ENCODE results near the gene LRRC47. TPM values are rescaled to one million over a fixed set of nuclear protein-coding genes. Genes with fewer than 3 reads are reported as not detected.

Gene LRRC47
- total RNA-seq, 1 experiment from 2014 or later: 65.1 TPM

DNA sequence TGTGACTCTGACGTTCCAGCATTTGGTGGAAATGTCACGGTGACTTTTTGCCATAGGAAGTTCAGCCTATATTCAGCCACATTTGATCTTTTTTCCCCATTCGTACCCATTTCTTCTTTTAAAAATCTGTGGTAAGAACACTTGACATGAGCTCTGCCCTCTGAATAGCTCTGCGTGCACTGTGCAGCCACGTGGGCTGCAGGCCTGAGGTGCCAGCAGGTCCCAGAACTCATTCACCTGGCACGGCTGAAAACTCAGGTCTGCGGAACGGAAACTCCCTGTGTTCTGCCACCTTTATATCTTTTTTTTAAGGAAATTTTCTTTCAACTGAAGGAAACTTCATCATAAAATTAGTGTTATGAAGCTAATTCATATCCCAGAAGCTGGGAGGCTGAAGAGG, 32.1 kb upstream of the LRRC47 start:
- Histone ChIP-seq H2BK12ac (ENCODE audit: insufficient read length, low read depth, low read length) (no peak overlapping the region), H4K8ac (replicated peaks; ENCODE audit: insufficient read length, low read depth, low read length) (no peak overlapping the region), H2BK5ac (ENCODE audit: insufficient read length, low read length) (no peak overlapping the region), H3K56ac (ENCODE audit: insufficient read length, low read depth, low read length) (no peak overlapping the region), H3K9me3 (ENCODE audit: control insufficient read depth, low read depth, low read length) (no peaks in the 10 kb centered on the region), H3K79me1 (ENCODE audit: insufficient read depth, low read depth, low read length, poor library complexity, severe bottlenecking) (no peaks in the 10 kb centered on the region), H3K79me2 (ENCODE audit: insufficient read depth, low read length) (no peaks in the 10 kb centered on the region), H3K27me3 (ENCODE audit: insufficient read depth, low read length) (no peaks in the 10 kb centered on the region), H2AK5ac (ENCODE audit: insufficient read length, low read length) (no peak overlapping the region), H4K20me1 (ENCODE audit: control insufficient read depth, insufficient read depth, insufficient read length) (no peaks in the 10 kb centered on the region), H3K4me1 (ENCODE audit: insufficient read depth, low read length) (no peaks in the 10 kb centered on the region), H2BK15ac (ENCODE audit: low read depth, low read length) (no peak overlapping the region), H3K23me2 (ENCODE audit: insufficient read length, low read depth, low read length, poor library complexity, severe bottlenecking) (no peaks in the 10 kb centered on the region), H3K23ac (ENCODE audit: insufficient read length, low read depth, low read length) (no peak overlapping the region), H2BK120ac (ENCODE audit: low read depth, low read length, poor library complexity, severe bottlenecking) (no peak overlapping the region), H4K5ac (ENCODE audit: insufficient read length, low read depth, low read length) (no peak overlapping the region), H4K91ac (ENCODE audit: insufficient read length, low read depth, low read length) (no peak overlapping the region), H3K4me2 (ENCODE audit: insufficient read depth, insufficient read length, low read length) (no peak overlapping the region), H3K9ac (ENCODE audit: extremely low read depth, insufficient read length, low read length) (no peak overlapping the region), H2AFZ (ENCODE audit: low read length) (no peak overlapping the region), H3K18ac (ENCODE audit: insufficient read length, low read depth, low read length) (no peak overlapping the region), H2BK20ac (ENCODE audit: low read depth, low read length, poor library complexity, severe bottlenecking) (no peak overlapping the region), H3K27ac (ENCODE audit: insufficient read length, low read depth, low read length) (no peak overlapping the region), H3K14ac (ENCODE audit: insufficient read depth, low read length) (no peak overlapping the region), H3T11ph (ENCODE audit: low read length) (no peak overlapping the region), H3K4ac (ENCODE audit: low read depth, low read length) (no peak overlapping the region)
- TF ChIP-seq, protein P1, sequence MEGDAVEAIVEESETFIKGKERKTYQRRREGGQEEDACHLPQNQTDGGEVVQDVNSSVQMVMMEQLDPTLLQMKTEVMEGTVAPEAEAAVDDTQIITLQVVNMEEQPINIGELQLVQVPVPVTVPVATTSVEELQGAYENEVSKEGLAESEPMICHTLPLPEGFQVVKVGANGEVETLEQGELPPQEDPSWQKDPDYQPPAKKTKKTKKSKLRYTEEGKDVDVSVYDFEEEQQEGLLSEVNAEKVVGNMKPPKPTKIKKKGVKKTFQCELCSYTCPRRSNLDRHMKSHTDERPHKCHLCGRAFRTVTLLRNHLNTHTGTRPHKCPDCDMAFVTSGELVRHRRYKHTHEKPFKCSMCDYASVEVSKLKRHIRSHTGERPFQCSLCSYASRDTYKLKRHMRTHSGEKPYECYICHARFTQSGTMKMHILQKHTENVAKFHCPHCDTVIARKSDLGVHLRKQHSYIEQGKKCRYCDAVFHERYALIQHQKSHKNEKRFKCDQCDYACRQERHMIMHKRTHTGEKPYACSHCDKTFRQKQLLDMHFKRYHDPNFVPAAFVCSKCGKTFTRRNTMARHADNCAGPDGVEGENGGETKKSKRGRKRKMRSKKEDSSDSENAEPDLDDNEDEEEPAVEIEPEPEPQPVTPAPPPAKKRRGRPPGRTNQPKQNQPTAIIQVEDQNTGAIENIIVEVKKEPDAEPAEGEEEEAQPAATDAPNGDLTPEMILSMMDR (conservative IDR thresholded peaks at IDR 0.05): no peak
- Mint-ChIP-seq H3K27me3 (ENCODE audit: low read depth) (no peaks in the 10 kb centered on the region), H3K27ac (no peak overlapping the region), H3K36me3 (ENCODE audit: insufficient read depth in 1 of 3, low read depth in 3 of 3) (peaks cover 11 to 55% (median 38%) of the 10 kb centered on the region in 3 experiments; a peak in 6 of 7 replicates), H3K9me3 (no peaks in the 10 kb centered on the region), H3K4me1 (no peaks in the 10 kb centered on the region), H3K4me3 (no peak overlapping the region)
- no peak for DNase-seq
- WGBS (ENCODE audit: extremely low coverage, insufficient read length, low lambda C conversion rate): no CpG with 5 or more reads among the region's 8 CpGs
